ENCODE measurements around the gene SEPTIN2.
"Not testable (repeated sequence)": the region's sequence is repeated elsewhere in the genome, so short reads cannot be mapped to it uniquely, and the experiment has no call there.

SEPTIN2 gene

DNA sequence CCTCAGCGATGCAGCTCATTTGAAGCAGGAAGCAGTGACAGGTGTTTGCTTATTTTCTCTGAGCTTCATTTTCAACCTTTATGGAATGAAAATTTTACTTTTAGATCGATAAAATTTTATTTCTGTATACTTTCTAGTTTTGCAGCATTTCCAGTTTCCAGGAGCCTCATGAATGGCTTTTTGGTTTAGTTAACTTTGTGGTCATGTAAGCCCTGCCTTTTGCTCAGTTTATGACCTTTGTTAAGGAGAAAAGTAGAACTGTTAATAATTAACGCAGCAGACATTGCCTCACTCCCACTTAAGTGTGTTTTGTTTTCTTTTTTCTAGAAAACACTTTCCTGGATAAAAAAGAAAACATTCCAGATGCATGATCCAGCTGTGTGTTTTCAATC, 35.9 kb downstream of the SEPTIN2 start:
- DNase-seq (ENCODE audit: low spot score): no peak

DNA sequence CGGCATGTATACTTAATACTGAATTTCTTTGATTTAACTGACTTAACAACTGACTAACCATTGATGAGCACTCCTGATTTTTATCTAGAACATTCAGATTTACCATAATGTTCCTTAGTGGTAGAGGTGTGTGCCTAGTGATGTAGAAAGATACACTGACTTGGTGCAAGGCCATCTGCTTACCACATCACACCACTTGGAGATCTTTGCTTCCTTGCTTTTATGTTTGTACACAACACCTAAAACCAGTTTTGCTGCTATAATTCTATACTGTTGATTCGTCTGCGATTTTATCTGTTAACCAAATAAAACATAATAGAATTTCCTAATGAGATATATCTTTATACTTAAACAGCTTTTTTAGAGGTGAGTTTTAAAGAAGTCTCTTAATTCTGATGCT, 36.5 kb downstream of the SEPTIN2 start:
- DNase-seq (ENCODE audit: low spot score): no peak

GRCh38 chr2:241354668-241355658, 39.2 kb downstream of the SEPTIN2 start:
- peak; percentile 64 for DNase-seq (ENCODE audit: low spot score)

DNA sequence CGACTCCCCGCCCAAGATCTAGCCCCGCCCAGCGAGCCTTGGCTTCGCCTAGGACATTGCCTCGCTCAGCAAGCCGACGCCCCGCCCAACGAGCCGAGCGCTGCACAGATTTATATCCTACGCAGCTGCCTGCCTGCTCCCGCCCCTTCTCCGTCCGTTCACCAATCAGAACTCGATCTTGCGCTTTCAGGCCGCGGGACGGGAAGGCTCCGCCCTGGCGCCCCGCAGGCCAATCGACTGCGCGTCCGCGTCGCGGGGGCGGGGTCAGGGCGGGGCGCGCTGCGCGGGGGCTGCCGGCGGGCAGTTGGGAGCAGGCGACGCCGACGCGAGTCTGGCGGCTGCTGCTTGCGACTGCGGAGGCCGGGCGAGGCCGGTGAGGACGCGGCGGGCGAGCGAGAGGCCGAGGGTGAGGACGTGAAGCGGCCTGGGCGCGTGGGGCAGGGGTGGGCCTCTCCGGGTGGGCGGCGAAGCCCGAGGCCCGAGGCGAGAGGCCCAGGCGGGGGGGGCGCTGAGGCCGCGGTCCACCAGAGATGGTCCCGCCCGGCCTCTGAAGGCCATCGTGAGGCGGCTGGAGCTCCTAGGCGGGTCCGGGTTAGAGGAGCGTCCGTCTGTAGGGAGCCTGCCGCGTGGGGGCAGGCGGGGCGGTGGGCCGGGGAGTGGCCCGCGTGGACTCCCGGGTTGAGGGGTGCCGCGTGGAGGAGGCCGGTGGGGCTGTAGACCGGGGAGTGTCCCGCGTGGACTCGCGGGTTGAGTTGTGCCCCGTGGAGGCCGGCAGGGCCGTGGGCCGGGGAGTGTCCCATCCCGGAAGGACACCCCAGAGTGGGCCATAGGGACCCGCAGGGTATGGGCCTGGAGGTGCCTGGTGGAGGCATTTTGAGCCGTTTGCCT, 40.5 kb downstream of the SEPTIN2 start, which contains the start of gene FARP2:
FARP2 (plus strand) TSS at position 303 of the 888 bp plus-strand sequence. CDS start 16,823 bp downstream, outside the sequence.
- DNase-seq (ENCODE audit: low spot score): peak; percentile 96

DNA sequence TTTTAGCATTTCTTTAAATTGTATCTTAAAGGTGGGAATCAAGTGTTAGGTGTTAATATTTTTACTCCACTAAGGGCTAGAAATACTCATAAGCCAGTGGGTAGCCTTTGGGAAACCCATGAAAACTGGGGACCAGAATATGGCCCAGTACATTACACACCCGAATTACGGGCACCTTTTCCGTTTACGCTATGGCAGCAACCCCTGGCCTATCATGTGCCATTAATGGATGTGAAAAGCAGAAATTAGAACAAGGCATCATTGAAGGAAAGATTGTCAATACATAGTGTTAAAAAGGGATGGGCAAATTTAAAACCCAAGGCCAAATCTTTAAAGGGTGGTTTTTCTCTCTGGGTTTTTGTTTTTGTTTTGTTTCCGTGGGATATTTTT, 41.1 kb downstream of the SEPTIN2 start:
- peak; percentile 41 for DNase-seq (ENCODE audit: low spot score)

DNA sequence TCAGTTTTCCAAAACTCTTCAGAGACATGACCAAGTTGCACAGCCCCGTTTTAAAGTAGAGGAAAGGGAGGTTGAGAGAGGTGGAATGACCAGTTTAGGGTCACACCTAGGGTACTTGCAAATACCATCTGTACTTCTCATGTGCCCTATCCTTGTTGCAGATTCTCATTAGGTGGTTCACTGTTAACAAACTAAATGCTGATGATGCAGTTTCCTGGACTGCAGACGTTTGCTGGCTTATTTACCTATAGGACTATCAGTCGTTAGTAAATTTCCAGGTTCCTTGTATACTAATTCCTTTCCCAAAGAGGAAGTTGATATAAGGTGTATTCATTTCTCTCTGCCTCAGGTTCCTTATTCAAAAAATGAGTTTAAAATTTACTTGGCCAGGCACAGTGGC, 41.8 kb downstream of the SEPTIN2 start:
- no peak for DNase-seq (ENCODE audit: low spot score)

DNA sequence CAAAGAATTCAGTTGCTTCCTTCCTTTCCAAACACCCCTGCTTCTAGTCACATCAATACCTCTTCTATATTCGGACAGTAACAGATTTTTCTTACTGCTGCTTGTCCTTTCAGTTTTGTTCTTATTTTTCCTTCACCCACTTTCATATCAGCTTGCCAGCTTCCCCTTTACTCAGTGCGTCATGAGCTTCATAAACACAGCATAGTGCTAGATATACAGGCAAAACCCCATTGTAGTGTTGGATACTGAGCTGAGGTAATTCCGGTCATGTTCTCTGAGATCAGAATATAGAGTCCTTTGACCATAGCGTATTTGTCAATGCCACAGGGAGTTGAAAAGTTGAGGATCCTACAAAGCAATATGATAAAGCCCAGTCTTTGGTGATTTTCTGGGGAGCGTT, 42.7 kb downstream of the SEPTIN2 start:
- DNase-seq (ENCODE audit: low spot score): peak; percentile 76

DNA sequence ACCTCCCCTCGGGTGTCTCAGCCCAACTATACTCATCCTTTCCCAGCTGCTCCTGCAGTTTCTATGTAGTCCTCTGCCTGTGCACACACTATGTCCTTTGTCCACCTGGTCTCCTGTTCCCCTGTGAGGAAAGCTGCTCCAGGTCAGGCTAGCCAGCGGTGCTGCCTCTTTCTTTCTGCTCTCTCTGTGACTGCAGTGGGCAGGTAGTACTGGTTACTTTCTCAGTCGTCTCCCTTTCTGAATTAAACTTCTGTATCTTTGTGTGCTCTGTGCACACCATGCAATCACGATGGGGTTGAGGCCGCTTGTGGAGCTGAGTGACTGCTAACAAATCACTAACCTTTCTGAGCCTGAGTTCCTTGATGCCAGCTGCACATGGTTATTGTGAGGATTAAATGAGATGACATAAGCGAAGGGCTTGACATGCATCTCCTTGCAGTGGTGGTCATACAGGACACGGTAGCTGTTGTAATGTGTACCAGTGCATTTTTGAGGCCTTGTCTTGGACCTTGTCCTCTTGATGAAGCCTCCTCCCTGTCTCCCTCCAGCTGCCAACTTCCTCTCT, 43.8 kb downstream of the SEPTIN2 start:
- no peak for DNase-seq (ENCODE audit: low spot score)

- DNase-seq (ENCODE audit: low spot score): no peak
Observed at GRCh38 chr2:241363426-241363825, 47.7 kb downstream of the SEPTIN2 start.

GRCh38 chr2:241364781-241365180, 49.1 kb downstream of the SEPTIN2 start:
- DNase-seq (ENCODE audit: low spot score): no peak

- no peak for DNase-seq (ENCODE audit: low spot score)
Observed at GRCh38 chr2:241366678-241367077, 51.0 kb downstream of the SEPTIN2 start.

DNA sequence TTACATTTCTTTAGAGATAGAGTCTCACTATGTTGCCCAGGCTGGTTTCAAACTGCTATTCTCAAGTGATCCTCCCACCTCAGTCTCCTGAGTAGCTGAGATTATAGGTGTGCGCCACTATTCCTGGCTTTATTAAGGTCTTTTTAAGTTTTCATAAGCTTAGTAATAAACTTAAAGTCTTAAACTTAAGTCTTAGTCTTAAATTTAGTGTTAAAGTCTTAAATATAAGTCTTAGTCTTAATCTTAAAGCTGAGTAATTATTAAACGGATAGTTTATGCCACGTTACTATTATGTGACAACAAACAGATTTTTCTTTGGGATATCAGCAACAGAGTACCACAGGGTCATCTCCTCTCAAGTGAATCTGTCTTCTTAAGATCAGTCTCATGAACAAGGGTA, 52.9 kb downstream of the SEPTIN2 start:
- DNase-seq (ENCODE audit: low spot score): no peak

GRCh38 chr2:241372361-241372992, 56.8 kb downstream of the SEPTIN2 start:
- DNase-seq (ENCODE audit: low spot score): no peak

DNA sequence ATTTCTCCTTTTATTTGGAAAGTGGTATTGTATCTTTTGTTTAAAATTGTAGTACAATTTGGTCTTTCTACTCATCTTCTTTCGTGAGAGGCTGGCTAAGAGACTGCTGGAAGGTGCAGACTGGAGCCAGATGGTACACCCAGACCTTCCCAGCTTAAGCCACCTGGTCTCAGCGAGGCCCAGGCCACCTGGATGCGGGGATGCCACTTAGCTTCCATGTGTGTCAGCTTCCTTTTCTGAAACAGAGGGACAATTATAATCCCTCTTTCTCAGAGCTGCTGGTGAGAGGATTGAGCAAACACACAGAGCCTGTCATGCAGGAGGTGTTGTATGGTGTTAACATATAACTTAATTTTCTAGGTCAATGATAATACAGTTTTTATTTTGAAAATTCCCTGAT, 57.7 kb downstream of the SEPTIN2 start:
- DNase-seq (ENCODE audit: low spot score): peak; percentile 45

DNA sequence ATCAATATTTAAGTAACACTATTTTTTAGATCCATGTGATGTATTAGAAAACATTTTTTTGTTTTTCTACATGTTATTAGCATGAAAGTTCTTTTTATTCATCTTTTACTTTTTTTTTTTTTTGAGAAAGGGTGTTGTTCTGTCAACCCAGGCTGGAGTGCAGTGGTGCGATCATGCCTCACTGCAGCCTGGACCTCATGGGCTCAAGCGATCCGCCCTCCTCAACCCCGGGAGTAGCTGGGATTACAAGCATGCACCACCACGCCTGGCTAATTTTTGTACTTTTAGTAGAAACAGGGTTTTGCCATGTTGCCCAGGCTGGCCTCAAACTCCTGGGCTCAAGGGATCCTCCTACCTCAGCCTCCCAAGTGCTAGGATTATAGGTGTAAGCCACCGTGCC, 58.2 kb downstream of the SEPTIN2 start:
- not testable (repeated sequence) for DNase-seq (ENCODE audit: low spot score)

DNA sequence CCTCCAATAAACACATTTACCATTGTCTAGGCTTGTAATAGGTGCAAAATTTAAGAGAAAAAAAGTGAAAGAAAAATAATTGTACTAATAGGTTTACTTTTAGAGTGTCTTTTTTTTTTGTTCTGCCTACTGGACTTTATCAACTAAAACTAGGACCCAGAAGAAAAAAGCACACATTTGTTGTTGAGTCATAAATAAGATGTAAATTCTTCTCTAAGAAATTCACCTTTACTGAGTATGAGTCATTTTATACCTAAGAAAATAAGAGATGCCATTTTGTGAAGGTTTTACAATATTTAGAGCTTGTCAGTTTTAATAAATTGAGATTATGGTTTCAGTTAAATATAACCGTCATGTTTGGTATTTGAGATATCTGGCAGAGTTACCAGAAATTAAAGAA, 59.6 kb downstream of the SEPTIN2 start:
- no peak for DNase-seq (ENCODE audit: low spot score)

- DNase-seq (ENCODE audit: low spot score): no peak
Observed at GRCh38 chr2:241376808-241377207, 61.1 kb downstream of the SEPTIN2 start.

GRCh38 chr2:241378816-241379215, 63.1 kb downstream of the SEPTIN2 start:
- DNase-seq (ENCODE audit: low spot score): no peak

GRCh38 chr2:241379481-241380480, 64.1 kb downstream of the SEPTIN2 start:
- DNase-seq (ENCODE audit: low spot score): no peak

DNA sequence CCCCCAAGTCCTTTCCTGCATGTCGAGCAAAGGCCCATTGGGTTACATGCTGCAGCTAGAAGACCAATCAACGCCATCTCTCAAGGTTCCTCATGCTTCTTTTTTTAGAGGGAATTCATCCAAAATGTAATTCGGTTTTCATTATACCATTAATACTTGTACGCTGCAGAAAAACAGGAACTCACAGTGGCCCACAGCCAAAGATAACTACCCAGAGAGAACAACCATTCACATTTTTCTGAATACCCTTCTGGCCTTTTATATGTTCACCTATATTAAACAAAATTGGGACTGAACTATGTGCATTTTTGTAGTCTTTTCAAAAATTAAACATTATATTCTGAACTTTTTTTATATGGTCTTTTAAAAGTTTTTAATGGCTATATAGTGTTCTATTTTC, 66.1 kb downstream of the SEPTIN2 start:
- DNase-seq (ENCODE audit: low spot score): no peak

DNA sequence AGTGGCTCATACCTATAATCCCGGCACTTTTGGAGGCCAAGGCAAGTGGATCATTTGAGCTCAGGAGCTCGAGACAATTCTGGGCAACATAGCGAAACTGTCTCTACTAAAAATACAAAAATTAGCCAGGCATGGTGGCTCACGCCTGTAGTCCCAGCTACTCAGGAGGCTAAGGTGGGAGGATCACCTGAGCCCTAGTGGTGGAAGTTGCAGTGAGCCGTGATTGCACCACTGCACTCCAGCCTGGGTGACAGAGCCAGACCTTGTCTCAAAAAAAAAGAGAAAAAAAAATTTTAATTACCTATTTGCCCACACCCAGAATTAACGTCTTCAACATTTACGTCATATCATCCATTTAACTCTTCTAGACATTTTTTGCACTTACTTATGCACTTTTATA, 69.7 kb downstream of the SEPTIN2 start:
- DNase-seq (ENCODE audit: low spot score): not testable (repeated sequence)

All from NAMALWA (cell line).